ENCODE measurements around the gene POGLUT2.

- no peak for TF ChIP-seq POLR2A (IDR thresholded peaks at IDR 0.05)
- no peak for TF ChIP-seq CTCF (IDR thresholded peaks at IDR 0.05)
Measured at GRCh38 chr13:102825400-102825799, 26.6 kb upstream of the POGLUT2 start.
